HG03521 (cell line): ENCODE data around the gene VPS37B.

Source experiments
- ATAC-seq: cut with Tn5 transposase; IDR thresholded peaks from one replicate; pipeline ENCODE4 v1.9.1; 2021; ENCODE audit warnings: mild to moderate bottlenecking, moderate library complexity; ENCODE audit not compliant: unreplicated experiment

Gene VPS37B

GRCh38 chr12:122867691-122868461, 28.0 kb downstream of the VPS37B start:
- no peak for ATAC-seq

- ATAC-seq, result no peak
Measured at GRCh38 chr12:122866950-122867607, 28.8 kb downstream of the VPS37B start.

- ATAC-seq, result no peak
Measured at GRCh38 chr12:122866379-122866778, 29.5 kb downstream of the VPS37B start.

GRCh38 chr12:122865268-122866231, 30.4 kb downstream of the VPS37B start:
- no peak for ATAC-seq

- ATAC-seq, result no peak
Measured at GRCh38 chr12:122864894-122865253, 31.1 kb downstream of the VPS37B start.

GRCh38 chr12:122862872-122863701, 32.8 kb downstream of the VPS37B start:
- ATAC-seq, result no peak

- ATAC-seq, result no peak
Measured at GRCh38 chr12:122862110-122862634, 33.8 kb downstream of the VPS37B start.

GRCh38 chr12:122861587-122861970, 34.3 kb downstream of the VPS37B start:
- ATAC-seq, result no peak

GRCh38 chr12:122860854-122861586, 34.9 kb downstream of the VPS37B start:
- no peak for ATAC-seq

- no peak for ATAC-seq
Measured at GRCh38 chr12:122860040-122860853, 35.7 kb downstream of the VPS37B start.

- no peak for ATAC-seq
Measured at GRCh38 chr12:122859303-122860039, 36.5 kb downstream of the VPS37B start.

GRCh38 chr12:122858591-122859302, 37.2 kb downstream of the VPS37B start:
- no peak for ATAC-seq

- no peak for ATAC-seq
Measured at GRCh38 chr12:122858171-122858570, 37.8 kb downstream of the VPS37B start.

- no peak for ATAC-seq
Measured at GRCh38 chr12:122856999-122857671, 38.8 kb downstream of the VPS37B start.

GRCh38 chr12:122855928-122856831, 39.7 kb downstream of the VPS37B start:
- no peak for ATAC-seq
